H9 (cell line): ENCODE results near the gene SLC39A8. TPM values are rescaled to one million over a fixed set of nuclear protein-coding genes. Genes with fewer than 3 reads are reported as not detected.

ENCODE experiments used
- DNase-seq: peaks from one replicate; pipeline ENCODE4 v3.0.0-alpha.2; 2017
- H2AFZ ChIP-seq: one replicate; pipeline ENCODE4 v1.6.1; 2013; ENCODE audit warnings: mild to moderate bottlenecking, low read length, control low read depth, moderate library complexity
- H2AK5ac ChIP-seq: 2 replicates; pipeline ENCODE4 v1.6.1; 2013; ENCODE audit warnings: low read length, control low read depth, mixed read lengths; ENCODE audit not compliant: insufficient read length
- H2BK120ac ChIP-seq: one replicate; pipeline ENCODE4 v1.6.1; 2013; ENCODE audit warnings: low read depth, mild to moderate bottlenecking, low read length, control low read depth, inconsistent platforms; ENCODE audit not compliant: poor library complexity, severe bottlenecking
- H2BK12ac ChIP-seq: 2 replicates; pipeline ENCODE4 v1.6.1; 2013; ENCODE audit warnings: low read length, control low read depth, mixed read lengths, low read depth; ENCODE audit not compliant: insufficient read length
- H2BK15ac ChIP-seq: 2 replicates; pipeline ENCODE4 v1.6.1; 2013; ENCODE audit warnings: low read depth, low read length, control low read depth
- H2BK20ac ChIP-seq: one replicate; pipeline ENCODE4 v1.6.1; 2013; ENCODE audit warnings: low read depth, mild to moderate bottlenecking, low read length, control low read depth, inconsistent platforms; ENCODE audit not compliant: poor library complexity, severe bottlenecking
- H2BK5ac ChIP-seq: 2 replicates; pipeline ENCODE4 v1.6.1; 2013; ENCODE audit warnings: low read length, control low read depth, mixed read lengths; ENCODE audit not compliant: insufficient read length
- H3K14ac ChIP-seq: 2 replicates; pipeline ENCODE4 v1.6.1; 2013; ENCODE audit warnings: low read length, control low read depth; ENCODE audit not compliant: insufficient read depth
- H3K18ac ChIP-seq: 2 replicates; pipeline ENCODE4 v1.6.1; 2013; ENCODE audit warnings: low read depth, mild to moderate bottlenecking, mixed read lengths, low read length, control low read depth; ENCODE audit not compliant: insufficient read length
- H3K23ac ChIP-seq: 2 replicates; pipeline ENCODE4 v1.6.1; 2013; ENCODE audit warnings: low read length, control low read depth, mixed read lengths, low read depth; ENCODE audit not compliant: insufficient read length
- H3K23me2 ChIP-seq: 2 replicates; pipeline ENCODE4 v1.6.1; 2013; ENCODE audit warnings: low read depth, mild to moderate bottlenecking, mixed read lengths, low read length, control low read depth; ENCODE audit not compliant: insufficient read length, poor library complexity, severe bottlenecking
- H3K27ac ChIP-seq: 2 replicates; pipeline ENCODE4 v1.5.1; 2013; ENCODE audit warnings: low read length, control low read depth, mixed read lengths, low read depth; ENCODE audit not compliant: insufficient read length
- H3K27me3 ChIP-seq: 2 replicates; pipeline ENCODE4 v1.6.1; 2013; ENCODE audit warnings: low read length, control low read depth, inconsistent platforms; ENCODE audit not compliant: insufficient read depth
- H3K4ac ChIP-seq: 2 replicates; pipeline ENCODE4 v1.6.1; 2013; ENCODE audit warnings: low read depth, mild to moderate bottlenecking, control low read depth, inconsistent platforms, low read length, moderate library complexity
- H3K4me1 ChIP-seq: 2 replicates; pipeline ENCODE4 v1.6.1; 2013; ENCODE audit warnings: low read length, control low read depth, inconsistent platforms; ENCODE audit not compliant: insufficient read depth
- H3K4me2 ChIP-seq: 2 replicates; pipeline ENCODE4 v1.6.1; 2013; ENCODE audit warnings: low read length, control low read depth, mixed read lengths; ENCODE audit not compliant: insufficient read length, insufficient read depth
- H3K56ac ChIP-seq: 2 replicates; pipeline ENCODE4 v1.6.1; 2013; ENCODE audit warnings: low read depth, mild to moderate bottlenecking, mixed read lengths, low read length, control low read depth; ENCODE audit not compliant: insufficient read length
- H3K79me1 ChIP-seq: 2 replicates; pipeline ENCODE4 v1.6.1; 2013; ENCODE audit warnings: low read depth, mild to moderate bottlenecking, moderate library complexity, low read length, control low read depth, inconsistent platforms; ENCODE audit not compliant: insufficient read depth, poor library complexity, severe bottlenecking
- H3K79me2 ChIP-seq: 2 replicates; pipeline ENCODE4 v1.6.1; 2013; ENCODE audit warnings: low read length, control low read depth, inconsistent platforms; ENCODE audit not compliant: insufficient read depth
- H3K9ac ChIP-seq: 2 replicates; pipeline ENCODE4 v1.6.1; 2013; ENCODE audit warnings: low read length, control low read depth, mixed read lengths; ENCODE audit not compliant: insufficient read length; ENCODE audit errors: extremely low read depth
- H3K9me3 ChIP-seq: one replicate; pipeline ENCODE4 v1.6.1; 2013; ENCODE audit warnings: low read depth, low read length, inconsistent platforms; ENCODE audit not compliant: control insufficient read depth
- H3T11ph ChIP-seq: one replicate; pipeline ENCODE4 v1.6.1; 2013; ENCODE audit warnings: mild to moderate bottlenecking, low read length, control low read depth, inconsistent platforms
- H4K20me1 ChIP-seq: one replicate; pipeline ENCODE4 v1.6.1; 2013; ENCODE audit not compliant: control insufficient read depth, insufficient read length, insufficient read depth
- H4K5ac ChIP-seq: 2 replicates; pipeline ENCODE4 v1.6.1; 2013; ENCODE audit warnings: low read depth, mild to moderate bottlenecking, mixed read lengths, low read length, control low read depth; ENCODE audit not compliant: insufficient read length
- H4K8ac ChIP-seq: replicated peaks from 2 replicates; pipeline ENCODE4 v1.6.1; 2013; ENCODE audit warnings: low read length, control low read depth, mixed read lengths, low read depth; ENCODE audit not compliant: insufficient read length
- H4K91ac ChIP-seq: 2 replicates; pipeline ENCODE4 v1.6.1; 2013; ENCODE audit warnings: low read depth, mild to moderate bottlenecking, moderate library complexity, mixed read lengths, low read length, control low read depth; ENCODE audit not compliant: insufficient read length
- H3K27ac Mint-ChIP-seq, 3 experiments: 2 replicates in 2 of 3; 3 replicates in 1 of 3; pipeline ENCODE4 v1.8.0; 2020 to 2021; ENCODE audit warnings: mixed read lengths in 3 of 3, mild to moderate bottlenecking in 1 of 3, moderate library complexity in 1 of 3
- H3K27me3 Mint-ChIP-seq: 2 replicates; pipeline ENCODE4 v1.8.0; 2021; ENCODE audit warnings: low read depth, mild to moderate bottlenecking, moderate library complexity, mixed read lengths
- H3K36me3 Mint-ChIP-seq, 3 experiments: 2 replicates in 2 of 3; 3 replicates in 1 of 3; pipeline ENCODE4 v1.8.0; 2020 to 2021; ENCODE audit warnings: low read depth in 3 of 3, mixed read lengths in 3 of 3; ENCODE audit not compliant: insufficient read depth in 1 of 3
- H3K4me1 Mint-ChIP-seq, 2 experiments: 2 replicates each; pipeline ENCODE4 v1.8.0; 2020; ENCODE audit warnings: mixed read lengths in 2 of 2
- H3K4me3 Mint-ChIP-seq, 2 experiments: 2 replicates in 1 of 2; 3 replicates in 1 of 2; pipeline ENCODE4 v1.8.0; 2020 to 2021; ENCODE audit warnings: mild to moderate bottlenecking in 2 of 2, mixed read lengths in 2 of 2, moderate library complexity in 1 of 2
- H3K9me3 Mint-ChIP-seq, 2 experiments: 2 replicates in 1 of 2; 3 replicates in 1 of 2; pipeline ENCODE4 v1.8.0; 2020; ENCODE audit warnings: mild to moderate bottlenecking in 2 of 2, mixed read lengths in 2 of 2, moderate library complexity in 1 of 2
- WGBS: extraction: QIAGEN DNeasy Blood & Tissue Kit; methylation state at CpG from one replicate; pipeline ENCODE4 v1.1.7; 2013; ENCODE audit warnings: missing lambda C conversion rate, low lambda C conversion rate, mixed read lengths; ENCODE audit not compliant: insufficient read length; ENCODE audit errors: extremely low coverage; 5-methylcytosine and 5-hydroxymethylcytosine counted together
- total RNA-seq: library from RNA; stranded (reverse); gene quantifications from 2 replicates; pipeline ENCODE4 v1.2.1, GENCODE V29; 2021
- TF ChIP-seq, protein P1 (sequence below): fragments of 200-600 bp; sonication (generic); conservative IDR thresholded peaks from 3 replicates; pipeline ENCODE4 v1.8.0; 2021; ENCODE audit warnings: antibody characterized with exemption, mild to moderate bottlenecking

The SLC39A8 gene
- total RNA-seq, 1 experiment from 2014 or later: 11.0 TPM

DNA sequence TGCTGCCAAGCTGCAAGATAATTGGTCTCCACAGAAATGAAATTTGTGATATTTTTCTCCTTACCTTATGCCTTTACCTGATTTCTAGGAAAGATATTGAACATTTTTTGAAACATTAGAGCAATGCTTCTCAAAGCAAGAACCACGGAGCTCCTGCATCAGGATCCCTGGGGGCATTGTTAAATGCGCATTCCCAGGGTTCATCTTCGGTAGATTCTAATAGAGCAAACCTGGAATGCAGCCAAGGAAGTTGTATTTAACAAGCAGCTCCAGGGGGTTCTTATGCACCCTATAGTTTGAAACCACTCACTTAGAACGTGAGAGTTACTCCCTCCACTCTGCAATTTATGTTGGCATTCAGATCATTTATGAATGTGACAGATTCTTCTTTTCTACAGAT lies 126.2 kb downstream of the SLC39A8 start:
- H3K14ac ChIP-seq: no peak overlapping the region
- no peak overlapping the region for H2BK15ac ChIP-seq
- no peak overlapping the region for H3K23ac ChIP-seq
- no peak overlapping the region for H3K4ac ChIP-seq
- no peak overlapping the region for H2AFZ ChIP-seq
- H3T11ph ChIP-seq: no peak overlapping the region
- H3K56ac ChIP-seq: no peak overlapping the region
- no peak overlapping the region for H2BK12ac ChIP-seq
- H4K8ac ChIP-seq: no peak overlapping the region
- no peaks in the 10 kb centered on the region for H3K23me2 ChIP-seq
- DNase-seq: no peak
- no peak overlapping the region for H4K91ac ChIP-seq
- no peaks in the 10 kb centered on the region for H3K36me3 Mint-ChIP-seq
- no peak overlapping the region for H3K9ac ChIP-seq
- H2BK120ac ChIP-seq: no peak overlapping the region
- peaks cover 0 to 3% of the 10 kb centered on the region in 2 experiments; a peak in 2 of 5 replicates for H3K9me3 Mint-ChIP-seq
- H3K4me3 Mint-ChIP-seq: no peak overlapping the region; a peak in 1 of 5 replicates
- no peak overlapping the region for H3K18ac ChIP-seq
- WGBS: no CpG with 5 or more reads among the region's 4 CpGs
- H3K4me1 ChIP-seq: no peaks in the 10 kb centered on the region; the same call in 1 of the 2 replicates
- no peaks in the 10 kb centered on the region for H3K9me3 ChIP-seq
- H3K4me2 ChIP-seq: peak overlapping the region; percentile 14
- no peaks in the 10 kb centered on the region for H3K27me3 ChIP-seq
- no peak overlapping the region for H2BK20ac ChIP-seq
- H3K27ac Mint-ChIP-seq: peak overlapping the region in 2 of 3 experiments; percentile 24 to 88; a peak in 3 of 7 replicates
- H4K20me1 ChIP-seq: no peaks in the 10 kb centered on the region
- no peak overlapping the region for H4K5ac ChIP-seq
- TF ChIP-seq, protein P1, sequence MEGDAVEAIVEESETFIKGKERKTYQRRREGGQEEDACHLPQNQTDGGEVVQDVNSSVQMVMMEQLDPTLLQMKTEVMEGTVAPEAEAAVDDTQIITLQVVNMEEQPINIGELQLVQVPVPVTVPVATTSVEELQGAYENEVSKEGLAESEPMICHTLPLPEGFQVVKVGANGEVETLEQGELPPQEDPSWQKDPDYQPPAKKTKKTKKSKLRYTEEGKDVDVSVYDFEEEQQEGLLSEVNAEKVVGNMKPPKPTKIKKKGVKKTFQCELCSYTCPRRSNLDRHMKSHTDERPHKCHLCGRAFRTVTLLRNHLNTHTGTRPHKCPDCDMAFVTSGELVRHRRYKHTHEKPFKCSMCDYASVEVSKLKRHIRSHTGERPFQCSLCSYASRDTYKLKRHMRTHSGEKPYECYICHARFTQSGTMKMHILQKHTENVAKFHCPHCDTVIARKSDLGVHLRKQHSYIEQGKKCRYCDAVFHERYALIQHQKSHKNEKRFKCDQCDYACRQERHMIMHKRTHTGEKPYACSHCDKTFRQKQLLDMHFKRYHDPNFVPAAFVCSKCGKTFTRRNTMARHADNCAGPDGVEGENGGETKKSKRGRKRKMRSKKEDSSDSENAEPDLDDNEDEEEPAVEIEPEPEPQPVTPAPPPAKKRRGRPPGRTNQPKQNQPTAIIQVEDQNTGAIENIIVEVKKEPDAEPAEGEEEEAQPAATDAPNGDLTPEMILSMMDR: no peak
- H2AK5ac ChIP-seq: no peak overlapping the region
- no peak overlapping the region for H3K27ac ChIP-seq
- H3K79me2 ChIP-seq: no peaks in the 10 kb centered on the region
- H2BK5ac ChIP-seq: no peak overlapping the region
- no peaks in the 10 kb centered on the region for H3K27me3 Mint-ChIP-seq
- no peaks in the 10 kb centered on the region for H3K79me1 ChIP-seq
- H3K4me1 Mint-ChIP-seq: peaks cover 17 to 31% of the 10 kb centered on the region in 2 experiments
